SK-N-SH treated with all-trans-retinoic acid at 6 μM for 48 hours (cell line): ENCODE data around the gene SYK.

Experiments used
- ARNTL ChIP-seq: fragments of 450-650 bp; formaldehyde crosslinking; IDR thresholded peaks from 2 replicates; pipeline ENCODE4 v1.5.0; 2020; ENCODE audit warnings: low read depth, mild to moderate bottlenecking, moderate library complexity, borderline replicate concordance
- TF ChIP-seq, protein P1 (sequence below): fragments of 250-450 bp; sonication (Bioruptor Pico); IDR thresholded peaks from 2 replicates; pipeline ENCODE4 v1.5.1; 2020; ENCODE audit warnings: low read depth, mild to moderate bottlenecking, moderate library complexity

DNA sequence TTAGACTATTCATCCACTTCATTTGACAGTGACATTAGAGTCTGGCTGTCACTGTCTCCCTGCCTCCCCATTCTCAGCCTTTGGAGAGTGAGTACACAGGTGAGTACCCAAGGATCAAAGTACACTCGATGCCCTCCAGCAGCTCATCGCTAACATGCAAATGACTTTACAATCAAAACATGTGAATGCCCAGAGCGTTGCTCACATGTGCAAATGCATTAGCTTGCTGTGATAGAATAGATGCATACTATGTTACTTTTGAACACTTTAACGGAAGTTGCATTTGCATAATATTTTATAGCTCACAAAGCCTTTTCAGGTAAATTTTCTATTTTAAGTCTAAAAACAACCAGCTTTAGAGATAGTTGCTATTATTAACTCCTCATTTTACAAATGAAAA is 107.6 kb downstream of the SYK start:
- TF ChIP-seq, protein P1, sequence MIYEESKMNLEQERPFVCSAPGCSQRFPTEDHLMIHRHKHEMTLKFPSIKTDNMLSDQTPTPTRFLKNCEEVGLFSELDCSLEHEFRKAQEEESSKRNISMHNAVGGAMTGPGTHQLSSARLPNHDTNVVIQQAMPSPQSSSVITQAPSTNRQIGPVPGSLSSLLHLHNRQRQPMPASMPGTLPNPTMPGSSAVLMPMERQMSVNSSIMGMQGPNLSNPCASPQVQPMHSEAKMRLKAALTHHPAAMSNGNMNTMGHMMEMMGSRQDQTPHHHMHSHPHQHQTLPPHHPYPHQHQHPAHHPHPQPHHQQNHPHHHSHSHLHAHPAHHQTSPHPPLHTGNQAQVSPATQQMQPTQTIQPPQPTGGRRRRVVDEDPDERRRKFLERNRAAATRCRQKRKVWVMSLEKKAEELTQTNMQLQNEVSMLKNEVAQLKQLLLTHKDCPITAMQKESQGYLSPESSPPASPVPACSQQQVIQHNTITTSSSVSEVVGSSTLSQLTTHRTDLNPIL (CRISPR knock-in tag): no peak
- no peak for TF ChIP-seq ARNTL (CRISPR knock-in tag)
